Measurements from ENCODE around the gene OMA1. TPM values are rescaled to one million over a fixed set of nuclear protein-coding genes. Genes with fewer than 3 reads are reported as not detected.

The OMA1 gene
- total and polyA plus RNA-seq, 10 of the 15 experiments (the other 5 are each of a cell fraction or from before 2014, with no cell fraction given), result 23.6 to 67.1 (median 47.1) TPM

- TF ChIP-seq SKIL (IDR thresholded peaks at IDR 0.05; ENCODE audit: low read depth, poor library complexity, severe bottlenecking), result no peak
- TF ChIP-seq STAT3 (IDR thresholded peaks at IDR 0.05; ENCODE audit: low read depth, low read length), result no peak
- TF ChIP-seq ATF3 (IDR thresholded peaks at IDR 0.05; ENCODE audit: borderline replicate concordance, extremely low read depth, low read depth, low read length), result no peak
Measured at GRCh38 chr1:58574816-58575215, 28.3 kb upstream of the OMA1 start (continued).

GRCh38 chr1:58573705-58574591 lies 27.4 kb upstream of the OMA1 start:
- WGBS (ENCODE audit: insufficient coverage, insufficient replicate concordance, low lambda C conversion rate, missing lambda C conversion rate), result 26% methylated on average over 4 of the region's 4 CpGs
- intact Hi-C loops (cut with micrococcal nuclease; ENCODE audit: unreplicated experiment) (loop anchor here (1.0 kb wide), 3 partner anchors 10 to 78 kb away; partner anchors contain the start of gene OMA1), in situ Hi-C loops (cut with MboI) (loop anchor here (25.0 kb wide), 1 partner anchor 1737 kb away; no protein-coding TSS in a partner anchor)
- DNase-seq (ENCODE audit: low read depth, low spot score) (peak; percentile 93), FAIRE-seq (peak; percentile 80), ATAC-seq (peak; percentile 95)
- Histone ChIP-seq H3K4me2 (ENCODE audit: control insufficient read depth, insufficient read depth) (peak overlapping the region; percentile 78), H3K4me1 (ENCODE audit: control insufficient read depth, insufficient read depth, low read length) (peaks cover 44% of the 10 kb centered on the region), H3K79me2 (ENCODE audit: control insufficient read depth, insufficient read depth, low read length) (no peaks in the 10 kb centered on the region), H3K9me3 (replicated peaks; ENCODE audit: control insufficient read depth, insufficient read depth, low read length) (peaks cover 7% of the 10 kb centered on the region; the same call in 1 of the 3 replicates), H3K27me3 (replicated peaks in 1 of 2; ENCODE audit: control insufficient read depth in 2 of 2, insufficient read depth in 2 of 2, low read length in 1 of 2) (no peaks in the 10 kb centered on the region), H3K4me3 (0 out of 2 replicates have a peak overlapping the region, but pooled peaks have one; percentile 6), H3K36me3 (ENCODE audit: control insufficient read depth in 2 of 2, insufficient read depth in 2 of 2, low read length in 1 of 2) (no peaks in the 10 kb centered on the region), H3K9ac (ENCODE audit: control insufficient read depth, insufficient read depth, low read length) (0 out of 2 replicates have a peak overlapping the region, but pooled peaks have one; percentile 9), H3K27ac (ENCODE audit: control insufficient read depth, insufficient read depth) (peak overlapping the region; percentile 72), H2AFZ (ENCODE audit: control insufficient read depth, low read depth, low read length) (no peak overlapping the region), H4K20me1 (ENCODE audit: control insufficient read depth, insufficient read depth) (no peaks in the 10 kb centered on the region)
- ChIA-PET RAD21 (ENCODE audit: unreplicated experiment) (interaction anchor here (1.0 to 2.8 kb wide), 5 partner anchors 10 to 79 kb away, joined by 3 to 12 read pairs (median 5); partner anchors contain the start of gene OMA1), POLR2A (interaction anchor here (1.2 kb wide), 1 partner anchor 10 kb away, joined by 4 read pairs; no protein-coding TSS in a partner anchor), CTCF (interaction anchor here (0.6 to 3.5 kb wide), 3 partner anchors 57 to 466 kb away, joined by 3 to 21 read pairs (median 4); no protein-coding TSS in a partner anchor), SMC1A (ENCODE audit: uncharacterized antibody, unreplicated experiment) (interaction anchor here (0.6 to 3.9 kb wide), 12 partner anchors 10 to 182 kb away, joined by 3 to 17 read pairs (median 4); partner anchors contain the start of gene OMA1)
- BruUV-seq (replicated peaks), result TSS peak; percentile 92
- TF ChIP-seq RCOR1 (conservative IDR thresholded peaks at IDR 0.05; ENCODE audit: low read depth, low read length), result peak; percentile 93; the same call in 1 of the 2 replicates
- TF ChIP-seq ETV6 (conservative IDR thresholded peaks at IDR 0.05 in 1 of 2, IDR thresholded peaks at IDR 0.05 in 1 of 2; ENCODE audit: borderline replicate concordance in 1 of 2, low read depth in 1 of 2), result peak in 1 of 2 experiments; percentile 93; a peak in 2 of 4 replicates
- TF ChIP-seq CREB1 (IDR thresholded peaks at IDR 0.05; ENCODE audit: low read depth), result peak; percentile 86
- no peak for TF ChIP-seq SUPT20H (IDR thresholded peaks at IDR 0.05; ENCODE audit: borderline replicate concordance, control insufficient read depth, low read depth, low read length)
- TF ChIP-seq BRCA1 (IDR thresholded peaks at IDR 0.05; ENCODE audit: low read depth, low read length), result no peak
- no peak; the same call in 1 of the 2 replicates for TF ChIP-seq ZBTB40 (IDR thresholded peaks at IDR 0.05; ENCODE audit: borderline replicate concordance)
- TF ChIP-seq HDAC6 (IDR thresholded peaks at IDR 0.05; ENCODE audit: unreplicated experiment), result no peak
- no peak for TF ChIP-seq NR2C2 (IDR thresholded peaks at IDR 0.05; ENCODE audit: borderline replicate concordance, control insufficient read depth, insufficient read length, low read depth)

All from GM12878 (cell line).